GM23248 (cell line): Measurements from ENCODE around the gene CHST8.

Source experiments
- EZH2 ChIP-seq: fragments of 200-600 bp; sonication (generic); IDR thresholded peaks from 2 replicates; pipeline ENCODE4 v1.6.1; 2018; ENCODE audit warnings: antibody characterized with exemption, mild to moderate bottlenecking; ENCODE audit not compliant: insufficient read depth, poor library complexity, severe bottlenecking
- EZH2phosphoT487 ChIP-seq: fragments of 200-600 bp; sonication (generic); IDR thresholded peaks from 2 replicates; pipeline ENCODE4 v1.6.1; 2018; ENCODE audit warnings: antibody characterized with exemption, moderate library complexity, mild to moderate bottlenecking, low read depth; ENCODE audit not compliant: insufficient read depth

GRCh38 chr19:33627962-33628839 lies 6.4 kb downstream of the CHST8 start:
- TF ChIP-seq EZH2, result no peak
- TF ChIP-seq EZH2phosphoT487, result no peak
